ENCODE measurements around the gene SMAD3.

SMAD3 gene

GRCh38 chr15:67166280-67167009 lies 101.0 kb downstream of the SMAD3 start:
- DNase-seq (ENCODE audit: low spot score): no peak

- DNase-seq (ENCODE audit: low spot score): no peak
Measured at GRCh38 chr15:67167091-67167490, 101.7 kb downstream of the SMAD3 start.

GRCh38 chr15:67168694-67169093 lies 103.3 kb downstream of the SMAD3 start:
- DNase-seq (ENCODE audit: low spot score): no peak

GRCh38 chr15:67170143-67170925 lies 104.9 kb downstream of the SMAD3 start:
- no peak for DNase-seq (ENCODE audit: low spot score)

- no peak for DNase-seq (ENCODE audit: low spot score)
Measured at GRCh38 chr15:67171471-67171870, 106.1 kb downstream of the SMAD3 start.

GRCh38 chr15:67172172-67172571 lies 106.8 kb downstream of the SMAD3 start:
- peak; percentile 56 for DNase-seq (ENCODE audit: low spot score)

- no peak for DNase-seq (ENCODE audit: low spot score)
Measured at GRCh38 chr15:67173005-67173404, 107.6 kb downstream of the SMAD3 start.

GRCh38 chr15:67173786-67174185 lies 108.4 kb downstream of the SMAD3 start:
- DNase-seq (ENCODE audit: low spot score): no peak

GRCh38 chr15:67174446-67174845 lies 109.0 kb downstream of the SMAD3 start:
- no peak for DNase-seq (ENCODE audit: low spot score)

GRCh38 chr15:67174864-67175573 lies 109.6 kb downstream of the SMAD3 start:
- DNase-seq (ENCODE audit: low spot score): peak; percentile 97

GRCh38 chr15:67175643-67176071 lies 110.3 kb downstream of the SMAD3 start:
- DNase-seq (ENCODE audit: low spot score): no peak

GRCh38 chr15:67176195-67176971 lies 111.0 kb downstream of the SMAD3 start:
- DNase-seq (ENCODE audit: low spot score): no peak

- no peak for DNase-seq (ENCODE audit: low spot score)
Measured at GRCh38 chr15:67177752-67178151, 112.3 kb downstream of the SMAD3 start.

GRCh38 chr15:67178569-67179210 lies 113.3 kb downstream of the SMAD3 start:
- peak; percentile 74 for DNase-seq (ENCODE audit: low spot score)

- no peak for DNase-seq (ENCODE audit: low spot score)
Measured at GRCh38 chr15:67179411-67179995, 114.1 kb downstream of the SMAD3 start.

GRCh38 chr15:67180035-67180434 lies 114.6 kb downstream of the SMAD3 start:
- no peak for DNase-seq (ENCODE audit: low spot score)

- no peak for DNase-seq (ENCODE audit: low spot score)
Measured at GRCh38 chr15:67180514-67181191, 115.3 kb downstream of the SMAD3 start.

GRCh38 chr15:67181221-67181639 lies 115.8 kb downstream of the SMAD3 start:
- DNase-seq (ENCODE audit: low spot score): no peak

GRCh38 chr15:67183443-67184169 lies 118.2 kb downstream of the SMAD3 start:
- no peak for DNase-seq (ENCODE audit: low spot score)
